SK-N-SH treated with all-trans-retinoic acid at 6 μM for 48 hours (cell line): ENCODE data around the gene RREB1.

Experiments
- ATAC-seq: fragments of 200-7000 bp; cut with Tn5 transposase; 3 replicates; pipeline ENCODE4 v1.9.1; 2020; ENCODE audit warnings: mild to moderate bottlenecking, moderate library complexity
- ARNTL ChIP-seq: fragments of 450-650 bp; formaldehyde crosslinking; IDR thresholded peaks from 2 replicates; pipeline ENCODE4 v1.5.0; 2020; ENCODE audit warnings: low read depth, mild to moderate bottlenecking, moderate library complexity, borderline replicate concordance
- BACH2 ChIP-seq: fragments of 250-450 bp; sonication (Bioruptor Pico); IDR thresholded peaks from 2 replicates; pipeline ENCODE4 v1.9.0; 2021; ENCODE audit warnings: mild to moderate bottlenecking, borderline replicate concordance
- CSDC2 ChIP-seq: fragments of 250-450 bp; sonication (Bioruptor Pico); IDR thresholded peaks from 2 replicates; pipeline ENCODE4 v1.5.0; 2020; ENCODE audit warnings: mild to moderate bottlenecking, moderate library complexity
- ESRRG ChIP-seq: fragments of 250-450 bp; sonication (Bioruptor Pico); IDR thresholded peaks from 2 replicates; pipeline ENCODE4 v1.6.1; 2021; ENCODE audit warnings: mild to moderate bottlenecking
- ISL1 ChIP-seq: fragments of 250-450 bp; sonication (Bioruptor Pico); IDR thresholded peaks from 2 replicates; pipeline ENCODE4 v2.1.2; 2022; ENCODE audit warnings: mild to moderate bottlenecking, moderate library complexity
- OSR1 ChIP-seq: fragments of 250-450 bp; sonication (Bioruptor Pico); IDR thresholded peaks from 2 replicates; pipeline ENCODE4 v1.8.0; 2022; ENCODE audit warnings: moderate library complexity, mild to moderate bottlenecking, inconsistent platforms
- PPARA ChIP-seq: fragments of 250-450 bp; sonication (Bioruptor Pico); IDR thresholded peaks from 2 replicates; pipeline ENCODE4 v1.5.0; 2020; ENCODE audit warnings: mild to moderate bottlenecking, borderline replicate concordance
- RARB ChIP-seq: fragments of 250-450 bp; sonication (Bioruptor Pico); IDR thresholded peaks from 2 replicates; pipeline ENCODE4 v1.8.0; 2021; ENCODE audit warnings: mild to moderate bottlenecking, moderate library complexity
- SNAI2 ChIP-seq: fragments of 250-450 bp; sonication (Bioruptor Pico); IDR thresholded peaks from 2 replicates; pipeline ENCODE4 v1.5.0; 2020; ENCODE audit warnings: mild to moderate bottlenecking, moderate library complexity
- TCF4 ChIP-seq: fragments of 250-450 bp; sonication (Bioruptor Pico); IDR thresholded peaks from 2 replicates; pipeline ENCODE4 v1.8.0; 2021; ENCODE audit warnings: mild to moderate bottlenecking, moderate library complexity, borderline replicate concordance
- TOX ChIP-seq: fragments of 250-450 bp; sonication (Bioruptor Pico); IDR thresholded peaks from 2 replicates; pipeline ENCODE4 v1.8.0; 2021; ENCODE audit warnings: mild to moderate bottlenecking, moderate library complexity, borderline replicate concordance
- ZFP3 ChIP-seq: fragments of 250-450 bp; sonication (Bioruptor Pico); IDR thresholded peaks from 2 replicates; pipeline ENCODE4 v1.5.0; 2020; ENCODE audit warnings: mild to moderate bottlenecking, moderate library complexity
- ZFP30 ChIP-seq: fragments of 450-650 bp; formaldehyde crosslinking; IDR thresholded peaks from 2 replicates; pipeline ENCODE4 v1.5.0; 2022; ENCODE audit warnings: mild to moderate bottlenecking, moderate library complexity
- ZNF565 ChIP-seq: fragments of 450-650 bp; formaldehyde crosslinking; conservative IDR thresholded peaks from 2 replicates; pipeline ENCODE4 v1.5.0; 2020; ENCODE audit warnings: low read depth, mild to moderate bottlenecking, moderate library complexity
- ZNF70 ChIP-seq: fragments of 450-650 bp; formaldehyde crosslinking; IDR thresholded peaks from 2 replicates; pipeline ENCODE4 v1.5.0; 2020; ENCODE audit warnings: mild to moderate bottlenecking, moderate library complexity
- ZNF8 ChIP-seq: fragments of 450-650 bp; formaldehyde crosslinking; IDR thresholded peaks from 2 replicates; pipeline ENCODE4 v1.5.0; 2020; ENCODE audit warnings: mild to moderate bottlenecking, moderate library complexity
- TF ChIP-seq, protein P1 (sequence below): fragments of 250-450 bp; sonication (Bioruptor Pico); IDR thresholded peaks from 2 replicates; pipeline ENCODE4 v1.8.0; 2020; ENCODE audit warnings: mild to moderate bottlenecking, moderate library complexity, borderline replicate concordance
- TF ChIP-seq, protein P2 (sequence below): fragments of 250-450 bp; sonication (Bioruptor Pico); IDR thresholded peaks from 2 replicates; pipeline ENCODE4 v1.8.0; 2021; ENCODE audit warnings: low read depth, mild to moderate bottlenecking, moderate library complexity, borderline replicate concordance
- TF ChIP-seq, protein P3 (sequence below): fragments of 250-450 bp; sonication (Bioruptor Pico); IDR thresholded peaks from 2 replicates; pipeline ENCODE4 v1.5.1; 2021; ENCODE audit warnings: mild to moderate bottlenecking, moderate library complexity
- TF ChIP-seq, protein P4 (sequence below): fragments of 250-450 bp; sonication (Bioruptor Pico); IDR thresholded peaks from 2 replicates; pipeline ENCODE4 v1.5.1; 2020; ENCODE audit warnings: low read depth, mild to moderate bottlenecking, moderate library complexity
- TF ChIP-seq, protein P5 (sequence below): fragments of 250-450 bp; sonication (Bioruptor Pico); IDR thresholded peaks from 2 replicates; pipeline ENCODE4 v1.5.0; 2020; ENCODE audit warnings: mild to moderate bottlenecking, moderate library complexity

RREB1 gene

DNA sequence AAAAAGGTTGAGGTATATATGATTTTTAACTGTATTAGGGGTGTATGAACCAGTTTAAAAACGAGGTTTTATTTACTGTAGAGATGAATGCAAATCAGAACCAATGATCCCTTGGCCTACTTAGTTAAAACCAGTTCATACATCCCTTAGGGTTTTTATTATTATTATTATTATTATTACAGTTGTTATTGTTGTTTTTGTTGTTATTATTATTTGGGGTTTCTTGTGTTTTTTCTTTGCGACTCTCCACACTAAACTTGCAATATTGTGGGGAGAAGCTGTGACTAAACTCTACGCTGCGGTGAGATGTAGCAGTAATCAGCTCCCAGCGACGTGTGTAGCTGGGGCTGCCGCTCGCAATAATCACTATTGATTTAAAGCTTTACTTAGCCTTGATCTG is 143.1 kb downstream of the RREB1 start:
- no peak for TF ChIP-seq ZNF70
- TF ChIP-seq, protein P1, sequence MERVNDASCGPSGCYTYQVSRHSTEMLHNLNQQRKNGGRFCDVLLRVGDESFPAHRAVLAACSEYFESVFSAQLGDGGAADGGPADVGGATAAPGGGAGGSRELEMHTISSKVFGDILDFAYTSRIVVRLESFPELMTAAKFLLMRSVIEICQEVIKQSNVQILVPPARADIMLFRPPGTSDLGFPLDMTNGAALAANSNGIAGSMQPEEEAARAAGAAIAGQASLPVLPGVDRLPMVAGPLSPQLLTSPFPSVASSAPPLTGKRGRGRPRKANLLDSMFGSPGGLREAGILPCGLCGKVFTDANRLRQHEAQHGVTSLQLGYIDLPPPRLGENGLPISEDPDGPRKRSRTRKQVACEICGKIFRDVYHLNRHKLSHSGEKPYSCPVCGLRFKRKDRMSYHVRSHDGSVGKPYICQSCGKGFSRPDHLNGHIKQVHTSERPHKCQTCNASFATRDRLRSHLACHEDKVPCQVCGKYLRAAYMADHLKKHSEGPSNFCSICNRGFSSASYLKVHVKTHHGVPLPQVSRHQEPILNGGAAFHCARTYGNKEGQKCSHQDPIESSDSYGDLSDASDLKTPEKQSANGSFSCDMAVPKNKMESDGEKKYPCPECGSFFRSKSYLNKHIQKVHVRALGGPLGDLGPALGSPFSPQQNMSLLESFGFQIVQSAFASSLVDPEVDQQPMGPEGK, result no peak
- TF ChIP-seq, protein P2, sequence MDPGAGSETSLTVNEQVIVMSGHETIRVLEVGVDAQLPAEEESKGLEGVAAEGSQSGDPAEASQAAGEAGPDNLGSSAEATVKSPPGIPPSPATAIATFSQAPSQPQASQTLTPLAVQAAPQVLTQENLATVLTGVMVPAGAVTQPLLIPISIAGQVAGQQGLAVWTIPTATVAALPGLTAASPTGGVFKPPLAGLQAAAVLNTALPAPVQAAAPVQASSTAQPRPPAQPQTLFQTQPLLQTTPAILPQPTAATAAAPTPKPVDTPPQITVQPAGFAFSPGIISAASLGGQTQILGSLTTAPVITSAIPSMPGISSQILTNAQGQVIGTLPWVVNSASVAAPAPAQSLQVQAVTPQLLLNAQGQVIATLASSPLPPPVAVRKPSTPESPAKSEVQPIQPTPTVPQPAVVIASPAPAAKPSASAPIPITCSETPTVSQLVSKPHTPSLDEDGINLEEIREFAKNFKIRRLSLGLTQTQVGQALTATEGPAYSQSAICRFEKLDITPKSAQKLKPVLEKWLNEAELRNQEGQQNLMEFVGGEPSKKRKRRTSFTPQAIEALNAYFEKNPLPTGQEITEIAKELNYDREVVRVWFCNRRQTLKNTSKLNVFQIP (CRISPR knock-in tag), result no peak
- TF ChIP-seq, protein P3, sequence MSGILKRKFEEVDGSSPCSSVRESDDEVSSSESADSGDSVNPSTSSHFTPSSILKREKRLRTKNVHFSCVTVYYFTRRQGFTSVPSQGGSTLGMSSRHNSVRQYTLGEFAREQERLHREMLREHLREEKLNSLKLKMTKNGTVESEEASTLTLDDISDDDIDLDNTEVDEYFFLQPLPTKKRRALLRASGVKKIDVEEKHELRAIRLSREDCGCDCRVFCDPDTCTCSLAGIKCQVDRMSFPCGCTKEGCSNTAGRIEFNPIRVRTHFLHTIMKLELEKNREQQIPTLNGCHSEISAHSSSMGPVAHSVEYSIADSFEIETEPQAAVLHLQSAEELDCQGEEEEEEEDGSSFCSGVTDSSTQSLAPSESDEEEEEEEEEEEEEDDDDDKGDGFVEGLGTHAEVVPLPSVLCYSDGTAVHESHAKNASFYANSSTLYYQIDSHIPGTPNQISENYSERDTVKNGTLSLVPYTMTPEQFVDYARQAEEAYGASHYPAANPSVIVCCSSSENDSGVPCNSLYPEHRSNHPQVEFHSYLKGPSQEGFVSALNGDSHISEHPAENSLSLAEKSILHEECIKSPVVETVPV (CRISPR knock-in tag), result no peak
- no peak for TF ChIP-seq SNAI2 (CRISPR knock-in tag)
- no peak for TF ChIP-seq PPARA (CRISPR knock-in tag)
- no peak for TF ChIP-seq OSR1 (CRISPR knock-in tag)
- TF ChIP-seq CSDC2 (CRISPR knock-in tag), result no peak
- TF ChIP-seq ZFP3 (CRISPR knock-in tag), result no peak
- TF ChIP-seq TOX (CRISPR knock-in tag), result no peak
- ATAC-seq, result no peak

DNA sequence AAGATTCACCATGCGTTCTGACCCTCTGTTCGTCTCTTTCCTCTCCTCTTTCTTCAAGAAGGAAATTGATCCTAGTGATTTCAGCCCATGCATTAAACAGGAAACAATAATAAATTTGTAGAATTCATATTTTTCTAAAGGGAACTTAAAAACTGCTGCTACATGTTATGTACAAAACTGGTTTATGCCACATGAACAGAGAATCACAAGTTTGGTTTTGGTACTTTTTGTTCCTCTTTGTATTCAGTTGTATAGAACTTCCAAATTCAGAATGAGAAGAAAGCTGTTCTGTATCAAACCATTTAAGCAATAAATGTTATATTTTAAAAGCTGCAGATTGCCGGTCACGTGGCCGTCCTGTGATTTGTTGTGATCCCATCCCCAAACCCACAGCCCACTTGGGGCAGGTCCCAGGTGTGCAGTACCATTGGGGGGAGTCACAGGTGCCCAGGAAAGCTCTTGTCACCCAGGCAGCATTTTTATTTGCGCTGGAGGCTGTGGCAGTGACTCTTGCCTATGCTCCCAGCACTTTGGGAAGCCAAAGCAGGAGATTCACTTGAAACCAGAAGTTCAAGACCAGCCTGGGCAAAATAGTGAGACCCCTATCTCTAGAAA is 144.0 kb downstream of the RREB1 start:
- TF ChIP-seq, protein P2 (CRISPR knock-in tag), result no peak
- TF ChIP-seq TCF4 (CRISPR knock-in tag) (no peak), ARNTL (CRISPR knock-in tag) (no peak), BACH2 (CRISPR knock-in tag) (no peak), TOX (CRISPR knock-in tag) (no peak), ZFP30 (CRISPR knock-in tag) (no peak), RARB (CRISPR knock-in tag) (no peak), ISL1 (CRISPR knock-in tag) (no peak), ZNF70 (no peak), ZNF565 (CRISPR knock-in tag) (no peak), ESRRG (no peak), ZNF8 (CRISPR knock-in tag) (no peak)
- TF ChIP-seq, protein P1, result no peak
- TF ChIP-seq, protein P3 (CRISPR knock-in tag), result no peak
- TF ChIP-seq, protein P4, sequence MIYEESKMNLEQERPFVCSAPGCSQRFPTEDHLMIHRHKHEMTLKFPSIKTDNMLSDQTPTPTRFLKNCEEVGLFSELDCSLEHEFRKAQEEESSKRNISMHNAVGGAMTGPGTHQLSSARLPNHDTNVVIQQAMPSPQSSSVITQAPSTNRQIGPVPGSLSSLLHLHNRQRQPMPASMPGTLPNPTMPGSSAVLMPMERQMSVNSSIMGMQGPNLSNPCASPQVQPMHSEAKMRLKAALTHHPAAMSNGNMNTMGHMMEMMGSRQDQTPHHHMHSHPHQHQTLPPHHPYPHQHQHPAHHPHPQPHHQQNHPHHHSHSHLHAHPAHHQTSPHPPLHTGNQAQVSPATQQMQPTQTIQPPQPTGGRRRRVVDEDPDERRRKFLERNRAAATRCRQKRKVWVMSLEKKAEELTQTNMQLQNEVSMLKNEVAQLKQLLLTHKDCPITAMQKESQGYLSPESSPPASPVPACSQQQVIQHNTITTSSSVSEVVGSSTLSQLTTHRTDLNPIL (CRISPR knock-in tag), result no peak
- TF ChIP-seq, protein P5, sequence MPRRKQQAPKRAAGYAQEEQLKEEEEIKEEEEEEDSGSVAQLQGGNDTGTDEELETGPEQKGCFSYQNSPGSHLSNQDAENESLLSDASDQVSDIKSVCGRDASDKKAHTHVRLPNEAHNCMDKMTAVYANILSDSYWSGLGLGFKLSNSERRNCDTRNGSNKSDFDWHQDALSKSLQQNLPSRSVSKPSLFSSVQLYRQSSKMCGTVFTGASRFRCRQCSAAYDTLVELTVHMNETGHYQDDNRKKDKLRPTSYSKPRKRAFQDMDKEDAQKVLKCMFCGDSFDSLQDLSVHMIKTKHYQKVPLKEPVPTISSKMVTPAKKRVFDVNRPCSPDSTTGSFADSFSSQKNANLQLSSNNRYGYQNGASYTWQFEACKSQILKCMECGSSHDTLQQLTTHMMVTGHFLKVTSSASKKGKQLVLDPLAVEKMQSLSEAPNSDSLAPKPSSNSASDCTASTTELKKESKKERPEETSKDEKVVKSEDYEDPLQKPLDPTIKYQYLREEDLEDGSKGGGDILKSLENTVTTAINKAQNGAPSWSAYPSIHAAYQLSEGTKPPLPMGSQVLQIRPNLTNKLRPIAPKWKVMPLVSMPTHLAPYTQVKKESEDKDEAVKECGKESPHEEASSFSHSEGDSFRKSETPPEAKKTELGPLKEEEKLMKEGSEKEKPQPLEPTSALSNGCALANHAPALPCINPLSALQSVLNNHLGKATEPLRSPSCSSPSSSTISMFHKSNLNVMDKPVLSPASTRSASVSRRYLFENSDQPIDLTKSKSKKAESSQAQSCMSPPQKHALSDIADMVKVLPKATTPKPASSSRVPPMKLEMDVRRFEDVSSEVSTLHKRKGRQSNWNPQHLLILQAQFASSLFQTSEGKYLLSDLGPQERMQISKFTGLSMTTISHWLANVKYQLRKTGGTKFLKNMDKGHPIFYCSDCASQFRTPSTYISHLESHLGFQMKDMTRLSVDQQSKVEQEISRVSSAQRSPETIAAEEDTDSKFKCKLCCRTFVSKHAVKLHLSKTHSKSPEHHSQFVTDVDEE, result no peak
- no peak for ATAC-seq
